Hepatocyte (in vitro differentiated cells): Measurements from ENCODE around the gene CCDC167. TPM values are rescaled to one million over a fixed set of nuclear protein-coding genes. Genes with fewer than 3 reads are reported as not detected.

Experiments used
- DNase-seq: peaks from one replicate; pipeline ENCODE4 v3.0.0-alpha.2; 2016; ENCODE audit warnings: low spot score
- H2AFZ ChIP-seq: fragments of 200-600 bp; sonication (generic); 2 replicates; pipeline ENCODE4 v1.6.0; 2016; ENCODE audit warnings: antibody characterized with exemption, mild to moderate bottlenecking
- H3K27ac ChIP-seq: fragments of 200-600 bp; sonication (generic); 2 replicates; pipeline ENCODE4 v1.5.1; 2016; ENCODE audit warnings: mild to moderate bottlenecking
- H3K27me3 ChIP-seq: fragments of 200-600 bp; sonication (generic); 2 replicates; pipeline ENCODE4 v1.6.1; 2016
- H3K36me3 ChIP-seq: fragments of 200-600 bp; sonication (generic); replicated peaks from 2 replicates; pipeline ENCODE4 v1.5.1; 2016; ENCODE audit warnings: low read depth; ENCODE audit not compliant: insufficient read depth
- H3K4me1 ChIP-seq: fragments of 200-600 bp; sonication (generic); 2 replicates; pipeline ENCODE4 v1.5.1; 2016; ENCODE audit warnings: mild to moderate bottlenecking, moderate library complexity; ENCODE audit not compliant: insufficient read depth
- H3K4me2 ChIP-seq: fragments of 200-600 bp; sonication (generic); 2 replicates; pipeline ENCODE4 v1.6.0; 2016
- H3K4me3 ChIP-seq: fragments of 200-600 bp; sonication (generic); 2 replicates; pipeline ENCODE4 v1.5.1; 2016; ENCODE audit warnings: mild to moderate bottlenecking
- H3K79me2 ChIP-seq: fragments of 200-600 bp; sonication (generic); 2 replicates; pipeline ENCODE4 v1.6.0; 2017; ENCODE audit warnings: mild to moderate bottlenecking
- H3K9me2 ChIP-seq: fragments of 200-600 bp; sonication (generic); replicated peaks from 2 replicates; pipeline ENCODE4 v1.6.0; 2017; ENCODE audit warnings: mild to moderate bottlenecking; ENCODE audit not compliant: insufficient read depth
- H3K9me3 ChIP-seq: fragments of 200-600 bp; sonication (generic); 2 replicates; pipeline ENCODE4 v1.5.1; 2016; ENCODE audit warnings: low read depth, mild to moderate bottlenecking
- H4K20me1 ChIP-seq: fragments of 200-600 bp; sonication (generic); 2 replicates; pipeline ENCODE4 v1.6.0; 2016; ENCODE audit warnings: mild to moderate bottlenecking; ENCODE audit not compliant: insufficient read depth, poor library complexity, severe bottlenecking
- CTCF ChIP-seq: fragments of 200-600 bp; sonication (generic); IDR thresholded peaks from 2 replicates; pipeline ENCODE4 v1.5.1; 2016; ENCODE audit warnings: antibody characterized with exemption, mild to moderate bottlenecking; ENCODE audit not compliant: poor library complexity
- EZH2 ChIP-seq: fragments of 200-600 bp; sonication (generic); IDR thresholded peaks from 2 replicates; pipeline ENCODE4 v1.6.1; 2016; ENCODE audit warnings: antibody characterized with exemption, mild to moderate bottlenecking, borderline replicate concordance
- EZH2phosphoT487 ChIP-seq: fragments of 200-600 bp; sonication (generic); IDR thresholded peaks from one replicate; pipeline ENCODE4 v1.6.1; 2018; ENCODE audit warnings: antibody characterized with exemption, mild to moderate bottlenecking, low read depth, moderate library complexity; ENCODE audit not compliant: unreplicated experiment, severe bottlenecking
- WGBS: methylation state at CpG from one replicate; pipeline ENCODE4 v1.1.6; 2016; ENCODE audit warnings: low lambda C conversion rate; ENCODE audit errors: missing lambda C conversion rate; 5-methylcytosine and 5-hydroxymethylcytosine counted together
- polyA plus RNA-seq: library from polyadenylated mRNA; unstranded; fragments of >200 nt; fragmentation: Nextera tagmentation; extraction: Ambion mirVana; gene quantifications from 2 replicates; pipeline ENCODE4 v1.2.1, GENCODE V29; 2016
- total RNA-seq: library from RNA; depleted of rRNA; stranded (reverse); fragments of >200 nt; gene quantifications from 2 replicates; pipeline ENCODE4 v1.2.3, GENCODE V29; 2014

CCDC167 gene
- total and polyA plus RNA-seq, 2 experiments from 2014 or later: 32.5 to 66.1 TPM

DNA sequence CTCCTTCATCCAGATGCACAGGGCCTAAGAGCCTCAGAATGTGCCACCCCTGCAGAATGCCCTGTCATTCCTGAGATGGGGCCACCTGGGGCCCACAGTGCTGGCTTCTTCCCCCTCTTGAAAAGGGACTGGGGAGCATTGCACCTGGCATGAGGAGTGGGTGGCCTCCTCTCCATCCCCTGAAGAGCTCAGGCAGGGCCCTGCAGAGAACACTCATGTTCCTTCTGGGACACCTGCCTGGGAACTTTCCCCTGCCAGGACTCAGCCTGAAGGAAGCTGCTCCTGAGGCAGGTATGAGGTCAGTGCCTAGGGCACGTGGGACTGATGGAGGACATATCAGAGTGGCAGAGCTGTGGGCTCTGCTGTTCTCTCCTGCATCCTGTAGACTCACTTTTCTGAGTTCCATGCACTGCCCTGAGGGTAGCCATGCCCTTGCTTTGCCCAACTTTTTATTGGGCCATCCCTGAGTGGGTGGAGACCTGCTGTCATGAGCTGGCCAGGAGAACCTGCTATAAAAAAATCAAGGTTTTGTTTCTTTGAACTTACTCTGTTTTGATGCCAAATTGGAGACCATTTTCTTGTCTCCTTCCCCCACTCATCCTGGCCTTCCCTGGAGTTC, 19.5 kb downstream of the CCDC167 start:
- H3K9me3 ChIP-seq: no peaks in the 10 kb centered on the region
- no peaks in the 10 kb centered on the region for H3K36me3 ChIP-seq
- no peak overlapping the region for H3K4me3 ChIP-seq
- no peaks in the 10 kb centered on the region for H4K20me1 ChIP-seq
- H3K79me2 ChIP-seq: no peaks in the 10 kb centered on the region
- no peak for DNase-seq
- H3K27ac ChIP-seq: no peak overlapping the region
- no peaks in the 10 kb centered on the region for H3K9me2 ChIP-seq
- TF ChIP-seq EZH2 (no peak), CTCF (no peak), EZH2phosphoT487 (no peak)
- H3K4me2 ChIP-seq: no peak overlapping the region
- H3K27me3 ChIP-seq: no peaks in the 10 kb centered on the region
- no peak overlapping the region for H2AFZ ChIP-seq
- 100% methylated on average over 1 of the region's 1 CpG for WGBS
- H3K4me1 ChIP-seq: no peaks in the 10 kb centered on the region

- H3K9me3 ChIP-seq: no peaks in the 10 kb centered on the region
- no peak overlapping the region for H3K4me3 ChIP-seq
- no peaks in the 10 kb centered on the region for H4K20me1 ChIP-seq
- H3K4me1 ChIP-seq: no peaks in the 10 kb centered on the region
- DNase-seq: no peak
- no peaks in the 10 kb centered on the region for H3K36me3 ChIP-seq
- H3K27me3 ChIP-seq: no peaks in the 10 kb centered on the region
- 95% methylated on average over 6 of the region's 6 CpGs for WGBS
- H3K79me2 ChIP-seq: no peaks in the 10 kb centered on the region
- TF ChIP-seq CTCF: no peak
- no peak overlapping the region for H3K27ac ChIP-seq
- no peaks in the 10 kb centered on the region for H3K9me2 ChIP-seq
- H3K4me2 ChIP-seq: no peak overlapping the region
- H2AFZ ChIP-seq: no peak overlapping the region
Measured at GRCh38 chr6:37479266-37479854, 20.3 kb downstream of the CCDC167 start.

GRCh38 chr6:37478827-37479226, 20.9 kb downstream of the CCDC167 start:
- no peaks in the 10 kb centered on the region for H3K9me3 ChIP-seq
- H3K36me3 ChIP-seq: no peaks in the 10 kb centered on the region
- H3K27ac ChIP-seq: no peak overlapping the region
- no peak overlapping the region for H2AFZ ChIP-seq
- H3K4me1 ChIP-seq: no peaks in the 10 kb centered on the region
- no peaks in the 10 kb centered on the region for H3K9me2 ChIP-seq
- H3K27me3 ChIP-seq: no peaks in the 10 kb centered on the region
- no peak overlapping the region for H3K4me2 ChIP-seq
- H4K20me1 ChIP-seq: no peaks in the 10 kb centered on the region
- no peaks in the 10 kb centered on the region for H3K79me2 ChIP-seq
- DNase-seq: no peak
- 97% methylated on average over 7 of the region's 7 CpGs for WGBS
- no peak overlapping the region for H3K4me3 ChIP-seq
- TF ChIP-seq CTCF: no peak
- TF ChIP-seq EZH2: no peak
- no peak for TF ChIP-seq EZH2phosphoT487
